ENCODE measurements around the gene GKN2. TPM values are rescaled to one million over a fixed set of nuclear protein-coding genes. Genes with fewer than 3 reads are reported as not detected.

GKN2 gene
- total RNA-seq, 1 experiment from 2014 or later = not detected

- Histone ChIP-seq H2BK120ac (ENCODE audit: low read depth, low read length, poor library complexity, severe bottlenecking) (no peak overlapping the region), H3K18ac (ENCODE audit: insufficient read length, low read depth, low read length) (no peak overlapping the region), H3K23ac (ENCODE audit: insufficient read length, low read depth, low read length) (no peak overlapping the region), H3K79me1 (ENCODE audit: insufficient read depth, low read depth, low read length, poor library complexity, severe bottlenecking) (no peaks in the 10 kb centered on the region), H3K14ac (ENCODE audit: insufficient read depth, low read length) (no peak overlapping the region), H2AFZ (ENCODE audit: low read length) (no peak overlapping the region), H3K9ac (ENCODE audit: extremely low read depth, insufficient read length, low read length) (no peak overlapping the region), H3K56ac (ENCODE audit: insufficient read length, low read depth, low read length) (no peak overlapping the region), H3K27ac (ENCODE audit: insufficient read length, low read depth, low read length) (no peak overlapping the region), H2AK5ac (ENCODE audit: insufficient read length, low read length) (no peak overlapping the region), H2BK12ac (ENCODE audit: insufficient read length, low read depth, low read length) (no peak overlapping the region), H3K9me3 (ENCODE audit: control insufficient read depth, low read depth, low read length) (no peaks in the 10 kb centered on the region), H3K4ac (ENCODE audit: low read depth, low read length) (no peak overlapping the region), H4K8ac (replicated peaks; ENCODE audit: insufficient read length, low read depth, low read length) (no peak overlapping the region), H2BK5ac (ENCODE audit: insufficient read length, low read length) (no peak overlapping the region), H4K20me1 (ENCODE audit: control insufficient read depth, insufficient read depth, insufficient read length) (no peaks in the 10 kb centered on the region), H2BK20ac (ENCODE audit: low read depth, low read length, poor library complexity, severe bottlenecking) (no peak overlapping the region), H3K4me1 (ENCODE audit: insufficient read depth, low read length) (no peaks in the 10 kb centered on the region), H4K91ac (ENCODE audit: insufficient read length, low read depth, low read length) (no peak overlapping the region), H3K4me2 (ENCODE audit: insufficient read depth, insufficient read length, low read length) (no peak overlapping the region), H3K79me2 (ENCODE audit: insufficient read depth, low read length) (no peaks in the 10 kb centered on the region), H3K23me2 (ENCODE audit: insufficient read length, low read depth, low read length, poor library complexity, severe bottlenecking) (no peaks in the 10 kb centered on the region), H4K5ac (ENCODE audit: insufficient read length, low read depth, low read length) (no peak overlapping the region), H3T11ph (ENCODE audit: low read length) (no peak overlapping the region), H3K27me3 (ENCODE audit: insufficient read depth, low read length) (no peaks in the 10 kb centered on the region), H2BK15ac (ENCODE audit: low read depth, low read length) (no peak overlapping the region)
- WGBS (ENCODE audit: extremely low coverage, insufficient read length, low lambda C conversion rate) = no CpG with 5 or more reads among the region's 3 CpGs
- DNase-seq = no peak
- H3K4me1 Mint-ChIP-seq = peaks cover 5 to 6% of the 10 kb centered on the region in 2 experiments; a peak in 3 of 4 replicates
- no peaks in the 10 kb centered on the region for H3K9me3 Mint-ChIP-seq
- H3K4me3 Mint-ChIP-seq = no peak overlapping the region
- H3K27me3 Mint-ChIP-seq (ENCODE audit: low read depth) = no peaks in the 10 kb centered on the region
- H3K36me3 Mint-ChIP-seq (ENCODE audit: insufficient read depth in 1 of 3, low read depth in 3 of 3) = no peaks in the 10 kb centered on the region
- H3K27ac Mint-ChIP-seq = no peak overlapping the region
- no peak for TF ChIP-seq CTCF (conservative IDR thresholded peaks at IDR 0.05)
Measured at GRCh38 chr2:68917034-68917718, 35.5 kb downstream of the GKN2 start.

All from H9 (cell line).